NCI-H2227 (cell line): ENCODE data around the gene ETV5.

Source experiments
- DNase-seq: peaks from one replicate; lab custom pipeline; 2025; ENCODE audit not compliant: unreplicated experiment; lab: John Stamatoyannopoulos, UW

The ETV5 gene

DNA sequence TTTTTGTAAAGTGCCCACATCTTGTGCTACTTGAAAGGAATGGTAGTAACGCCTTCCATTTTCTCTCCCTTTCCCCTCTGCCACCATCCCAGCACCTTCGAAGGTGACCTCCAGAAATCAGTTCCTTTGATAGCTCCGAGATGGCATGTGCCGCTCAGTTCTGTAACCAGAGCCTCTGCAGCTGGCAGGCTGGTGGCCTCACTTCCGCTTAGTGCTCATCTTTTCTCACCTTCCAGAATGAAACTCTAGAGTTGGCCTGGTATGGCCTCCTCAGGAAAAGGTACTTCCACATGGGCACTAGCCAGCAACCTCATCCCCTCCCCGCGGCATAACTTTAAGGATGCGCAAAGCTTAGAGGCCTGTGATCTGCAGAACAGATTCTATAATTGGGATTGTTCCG is 38.8 kb downstream of the ETV5 start:
- no peak for DNase-seq

DNA sequence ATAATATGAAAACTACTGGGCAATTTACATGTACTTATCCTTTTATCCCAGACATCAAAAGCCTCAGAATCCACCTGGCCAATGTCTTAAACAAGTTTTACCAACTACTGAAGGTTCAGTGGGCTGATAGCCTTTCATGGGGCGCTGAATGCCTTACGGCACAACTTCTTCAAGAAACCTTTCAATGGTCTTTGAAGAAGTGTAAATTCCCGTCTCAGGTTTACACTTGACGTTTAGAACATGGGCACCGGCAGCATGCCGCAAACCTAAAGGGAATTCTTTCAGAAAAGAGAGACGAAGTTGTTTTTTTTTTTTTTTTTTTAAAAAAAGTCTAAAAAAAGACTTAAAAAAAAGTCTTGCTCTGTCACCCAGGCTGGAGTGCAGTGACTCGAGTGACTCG is 39.7 kb downstream of the ETV5 start:
- no peak for DNase-seq

DNA sequence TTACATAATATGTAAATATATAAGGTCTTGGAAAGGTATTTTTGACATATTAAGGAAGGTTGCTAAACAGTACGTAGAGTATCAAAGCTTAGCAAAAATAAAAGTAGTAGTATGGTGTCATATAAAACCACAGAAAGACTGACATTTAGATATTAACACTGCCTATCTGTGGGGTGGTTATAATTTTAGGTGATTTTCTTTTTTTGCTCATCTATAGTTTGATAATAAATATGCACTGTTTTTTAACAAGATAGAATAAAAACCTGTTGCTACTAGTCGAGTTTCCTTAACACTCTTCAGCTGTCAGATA is 40.7 kb downstream of the ETV5 start:
- DNase-seq = no peak

DNA sequence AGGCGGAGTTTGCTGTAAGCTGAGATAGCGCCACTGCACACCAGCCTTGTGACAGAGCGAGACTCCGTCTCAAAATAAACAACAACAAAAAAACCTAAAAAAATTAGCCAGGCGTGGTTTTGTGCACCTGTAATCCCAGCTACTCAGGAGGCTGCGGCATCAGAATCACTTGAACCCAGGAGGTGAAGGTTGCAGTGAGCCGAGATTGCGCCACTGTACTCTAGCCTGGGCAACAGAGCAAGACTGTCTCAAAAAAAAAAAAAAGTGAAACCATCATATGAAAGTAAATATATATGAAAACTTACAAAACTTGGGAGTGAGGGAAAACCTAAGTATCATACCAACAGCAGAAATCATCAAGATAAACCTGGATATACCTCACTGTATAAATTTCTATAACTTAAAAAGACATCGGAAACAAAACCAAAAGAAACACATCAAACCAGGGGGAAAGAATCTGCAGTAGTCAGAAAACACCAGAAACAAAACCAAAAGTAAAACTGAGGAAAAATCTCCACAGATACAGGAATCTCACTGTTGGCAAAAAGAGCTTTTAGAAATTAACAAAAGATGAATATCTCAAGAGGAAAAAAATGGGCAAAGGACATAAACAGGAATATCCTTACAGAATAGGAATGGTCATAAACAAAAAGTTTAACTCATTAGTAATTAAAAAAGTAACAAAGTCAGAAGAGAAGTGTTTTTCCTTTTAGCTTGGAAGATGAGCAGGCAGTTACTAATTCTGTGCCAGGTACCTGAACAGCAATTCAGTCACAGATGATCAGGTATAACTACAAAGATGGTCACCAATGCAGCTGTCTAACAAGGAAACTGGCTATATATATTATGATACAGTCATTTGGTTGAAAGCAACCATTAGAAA is 41.3 kb downstream of the ETV5 start:
- DNase-seq = no peak

DNA sequence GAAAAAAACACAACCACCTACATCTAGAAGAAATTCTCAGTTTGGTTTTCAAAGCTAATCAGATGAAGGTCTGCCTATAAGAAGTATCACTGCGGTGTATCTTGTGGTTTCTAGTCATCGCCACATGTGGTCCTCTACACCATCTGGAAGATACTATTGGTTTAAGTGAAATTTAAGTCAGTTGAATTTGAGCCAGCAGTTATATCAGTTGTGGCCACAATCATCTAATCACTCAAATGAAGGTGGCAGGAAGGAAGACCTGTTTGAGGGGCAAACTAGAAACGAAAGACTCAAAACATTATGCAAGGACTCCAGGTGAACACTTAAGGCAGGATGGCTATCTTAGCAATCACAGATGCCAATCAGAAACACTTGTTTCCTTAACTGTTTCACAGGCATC is 48.7 kb downstream of the ETV5 start:
- DNase-seq = no peak

DNA sequence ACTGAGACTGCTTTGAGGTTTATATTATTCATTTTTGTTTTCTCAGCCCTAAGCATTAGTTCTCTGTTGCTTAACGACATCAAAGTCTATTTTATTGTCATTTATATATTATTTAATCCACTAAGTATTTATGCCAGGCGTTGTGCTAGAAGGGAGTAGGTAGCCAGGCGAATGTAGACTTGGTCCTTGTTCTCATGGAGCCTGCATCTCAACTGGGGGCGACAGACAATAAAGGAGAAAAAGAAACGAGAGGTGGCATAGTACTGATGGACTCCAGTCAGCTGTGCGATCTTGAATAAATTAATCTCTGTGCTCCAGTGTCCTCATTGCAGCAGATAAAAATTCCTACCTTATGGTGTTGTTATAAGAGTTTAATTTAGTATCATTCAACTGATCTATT is 49.7 kb downstream of the ETV5 start:
- DNase-seq = no peak

DNA sequence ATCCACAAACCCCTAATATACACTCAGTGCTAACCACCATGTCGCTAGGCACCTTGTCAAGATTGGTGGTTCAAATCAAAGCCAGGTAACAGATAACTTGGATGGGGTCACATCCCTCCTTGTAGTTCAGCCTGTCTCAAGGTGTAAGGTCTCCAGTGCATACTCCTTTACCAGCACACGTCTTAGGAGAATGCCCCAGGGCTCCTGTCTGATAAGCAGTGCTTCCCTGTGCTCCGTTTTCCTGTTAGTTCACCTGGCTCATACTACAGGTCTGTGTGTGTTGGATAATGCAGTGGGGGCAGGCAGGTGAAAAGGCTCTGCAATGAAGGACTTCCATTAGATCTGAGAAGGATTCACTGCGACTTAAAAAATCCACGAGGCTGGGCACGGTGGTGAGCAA is 50.7 kb downstream of the ETV5 start:
- DNase-seq = no peak

DNA sequence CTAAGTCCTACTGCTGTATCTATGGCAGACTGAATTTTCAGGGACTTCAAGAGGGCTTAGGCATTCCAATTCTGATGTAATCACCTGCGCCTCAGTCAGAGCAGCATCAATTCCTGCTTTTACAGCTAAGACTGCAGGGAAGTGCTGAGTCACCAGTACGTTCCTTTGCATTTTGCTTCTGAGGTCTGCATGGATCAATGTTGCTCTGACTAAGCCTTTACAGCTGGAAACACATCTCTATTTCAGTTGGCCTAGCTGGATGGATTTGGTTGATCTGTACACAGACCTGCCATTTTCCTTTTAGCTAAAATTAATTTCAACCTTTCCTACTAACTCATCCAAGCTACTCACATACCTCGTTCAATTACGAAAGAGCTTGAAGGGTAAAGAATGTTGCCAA is 51.3 kb downstream of the ETV5 start:
- no peak for DNase-seq

DNA sequence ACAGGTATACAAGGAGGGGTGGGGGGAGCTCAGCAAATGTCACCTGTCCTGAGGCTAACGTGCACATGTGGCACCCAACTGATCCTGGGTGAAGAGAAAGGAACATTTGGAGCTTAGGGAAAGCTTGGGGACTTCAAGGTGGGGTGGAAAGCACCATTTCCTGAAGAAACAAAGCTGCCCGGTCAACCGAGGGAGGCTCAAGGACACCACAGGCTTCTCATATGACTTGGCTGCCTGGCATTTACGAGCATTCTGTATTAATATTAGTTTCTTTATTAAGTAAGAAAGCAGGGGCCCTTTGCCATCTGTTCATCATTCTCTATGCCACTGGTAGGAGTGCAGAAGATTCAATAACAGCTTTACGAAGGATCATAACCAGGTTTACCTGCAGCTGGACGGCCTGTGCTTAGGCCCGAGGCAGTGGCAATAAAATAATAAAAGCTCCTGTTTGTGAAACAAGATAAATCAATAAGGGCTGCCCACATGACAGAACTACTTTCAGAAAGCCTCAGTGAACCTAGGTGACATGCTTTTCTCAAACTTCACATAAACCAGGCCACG is 54.0 kb downstream of the ETV5 start:
- no peak for DNase-seq

DNA sequence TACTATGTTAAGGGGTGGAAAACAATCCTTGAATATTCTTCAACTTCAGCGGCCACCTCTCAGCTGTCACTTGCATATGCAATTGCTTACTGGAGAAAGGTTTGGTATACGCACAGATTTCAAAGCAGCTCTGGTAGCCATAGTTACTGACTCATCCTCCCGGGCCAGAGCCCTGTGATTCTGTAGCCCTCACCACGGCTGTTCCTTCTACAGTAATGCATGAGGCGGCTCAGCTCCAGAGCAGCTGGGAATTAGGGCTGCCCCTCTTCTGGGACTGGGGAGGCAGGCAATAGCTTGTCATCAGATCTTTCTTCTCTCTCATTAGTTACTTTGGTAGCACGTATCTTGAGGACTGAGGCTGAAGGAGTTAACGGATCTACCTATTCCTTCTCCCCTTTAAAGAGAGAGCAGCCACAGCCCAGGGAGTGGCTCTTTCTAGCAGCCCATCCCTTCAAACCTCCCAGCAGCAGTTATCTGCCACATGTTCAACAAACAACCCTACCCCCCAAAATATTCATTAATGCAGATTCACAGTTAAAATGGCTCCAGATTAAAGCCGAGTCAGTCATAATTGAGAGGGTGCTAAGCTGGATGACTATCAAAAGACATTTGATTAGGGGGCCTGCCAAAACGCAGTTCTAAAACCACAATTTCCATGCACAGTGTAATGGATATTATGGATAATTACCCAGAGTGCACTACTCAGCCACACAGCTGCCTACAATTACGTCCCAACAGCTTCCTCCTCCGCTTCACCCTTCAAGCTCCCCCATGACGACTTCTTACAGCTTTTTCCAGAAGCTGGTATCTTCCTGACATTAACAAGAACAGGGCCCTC is 54.7 kb downstream of the ETV5 start:
- DNase-seq = peak; percentile 40

DNA sequence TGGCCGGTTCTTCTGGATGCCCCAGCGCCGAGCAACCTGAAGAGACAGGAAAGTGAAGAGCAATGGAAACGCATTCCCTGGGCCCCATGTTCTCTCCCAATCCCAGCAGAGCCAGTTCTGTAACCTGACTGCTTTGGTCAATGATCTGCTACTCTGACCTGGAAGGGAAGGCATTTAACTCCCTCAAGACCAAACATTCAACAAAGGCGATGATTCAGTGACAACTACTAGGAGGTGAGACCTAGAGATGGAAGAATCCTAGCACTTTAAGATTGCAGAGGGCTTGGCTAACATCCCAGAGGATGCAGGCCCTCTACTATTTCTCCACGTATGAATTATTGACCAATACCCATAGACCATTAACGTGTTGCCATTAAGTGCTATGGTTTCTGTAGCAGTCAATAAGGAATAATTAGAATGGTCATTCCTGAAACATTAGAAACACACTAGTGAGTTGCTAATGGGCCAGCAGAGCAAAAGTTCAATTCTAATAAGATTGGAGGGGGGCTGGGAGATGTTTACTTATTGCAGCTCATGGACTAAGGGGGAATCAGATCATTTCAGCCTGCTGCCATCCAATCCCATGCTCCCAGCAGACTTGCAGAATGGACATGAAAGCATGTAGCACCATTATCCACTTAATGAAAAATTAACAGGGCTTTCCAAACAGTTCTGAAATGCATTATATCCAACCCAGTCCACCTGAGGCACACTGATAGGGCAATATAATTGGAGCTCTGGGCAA is 56.6 kb downstream of the ETV5 start:
- no peak for DNase-seq

DNA sequence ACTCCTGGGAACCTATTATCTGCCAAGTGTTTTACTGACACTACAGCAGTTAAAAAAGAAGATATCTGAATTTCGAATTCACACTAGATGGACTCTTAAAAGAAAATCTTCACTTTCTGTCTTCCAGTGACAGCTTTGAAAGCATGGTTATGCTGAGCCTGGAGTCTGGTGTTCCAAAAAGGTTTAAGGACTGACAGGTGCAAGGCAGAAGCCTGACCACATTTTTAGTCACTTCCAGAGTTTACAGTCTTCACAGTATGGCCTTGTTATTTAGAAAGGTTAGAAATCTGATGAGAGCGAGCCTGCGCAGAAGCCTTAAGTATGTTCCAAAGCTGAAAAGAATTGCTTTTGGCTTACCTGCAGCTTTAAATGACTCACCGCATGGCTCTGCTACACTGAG is 59.9 kb downstream of the ETV5 start:
- no peak for DNase-seq

DNA sequence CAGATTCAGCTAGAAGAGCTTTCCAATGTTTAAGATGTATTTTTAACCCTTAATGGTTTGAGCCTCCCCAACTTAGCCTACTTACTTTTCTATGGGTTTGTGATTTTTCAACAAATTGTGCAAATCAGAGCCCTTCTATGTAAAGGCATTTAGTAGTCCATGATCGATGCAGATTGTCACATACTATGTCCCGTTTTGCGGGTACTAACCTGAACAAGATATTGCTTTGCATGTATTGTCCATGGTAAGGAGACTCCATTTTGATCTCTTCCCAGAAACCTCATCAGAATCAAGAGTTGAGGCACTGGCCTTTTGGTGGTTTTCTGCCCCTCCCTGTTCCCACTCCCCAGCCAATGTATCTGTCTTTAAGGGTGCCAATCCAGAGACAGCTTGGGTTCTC is 60.8 kb downstream of the ETV5 start:
- no peak for DNase-seq

DNA sequence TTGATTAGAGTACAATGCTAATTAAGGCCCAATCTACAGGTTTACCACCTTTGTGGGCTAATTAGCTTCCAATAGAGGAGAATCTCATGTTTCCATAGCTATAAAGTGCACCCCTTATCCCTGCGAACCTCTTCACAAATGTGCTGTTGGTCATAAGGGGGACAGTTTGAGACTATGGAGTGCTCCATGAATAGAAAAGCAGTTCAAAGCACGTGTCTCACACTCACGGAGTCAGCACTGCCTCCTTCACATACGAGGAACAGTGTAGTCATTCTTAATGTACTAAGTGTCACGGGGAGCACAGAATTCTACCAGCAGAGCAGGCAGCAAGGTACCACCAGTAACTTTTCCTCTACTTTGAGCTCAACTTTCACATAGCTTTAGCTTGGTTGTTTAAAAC is 62.1 kb downstream of the ETV5 start:
- DNase-seq = no peak

DNA sequence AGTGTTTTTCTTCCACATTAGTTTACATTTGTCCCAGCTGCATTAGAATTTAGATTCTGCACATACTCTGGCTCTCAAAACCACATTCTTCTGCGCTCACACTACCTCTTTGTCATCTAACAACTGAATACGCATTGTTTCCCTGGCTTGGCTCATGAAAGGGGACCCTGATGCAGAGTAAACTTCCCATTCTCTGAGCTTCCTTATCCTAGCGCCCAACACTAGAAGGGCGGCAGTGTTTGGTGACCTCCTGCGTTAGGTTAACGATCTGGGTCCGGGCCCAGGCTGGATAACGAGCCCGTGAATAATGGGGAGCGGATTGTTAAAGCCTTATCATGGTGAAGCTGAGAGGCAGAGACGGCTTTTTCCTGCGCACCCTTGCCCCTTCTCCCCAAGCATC is 63.9 kb downstream of the ETV5 start:
- DNase-seq = no peak

DNA sequence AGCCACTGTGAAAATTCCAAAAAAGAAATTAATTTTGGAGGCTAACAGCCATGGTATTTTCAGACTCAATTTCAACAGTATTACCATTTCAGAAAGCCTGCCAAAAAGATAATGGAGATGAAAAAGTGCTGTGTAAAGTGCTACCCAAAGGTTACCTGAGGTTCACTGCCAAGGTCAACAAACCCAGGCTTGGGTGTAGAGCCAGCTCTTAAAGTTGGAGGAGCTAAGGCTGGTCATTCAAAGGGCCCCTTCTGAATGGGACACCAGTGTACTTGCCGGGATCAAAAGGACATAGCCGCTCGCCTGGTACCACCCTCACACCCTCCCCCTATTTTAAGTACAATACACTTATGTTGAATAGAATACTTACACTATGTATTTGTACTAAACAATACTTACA is 64.5 kb downstream of the ETV5 start:
- DNase-seq = no peak

DNA sequence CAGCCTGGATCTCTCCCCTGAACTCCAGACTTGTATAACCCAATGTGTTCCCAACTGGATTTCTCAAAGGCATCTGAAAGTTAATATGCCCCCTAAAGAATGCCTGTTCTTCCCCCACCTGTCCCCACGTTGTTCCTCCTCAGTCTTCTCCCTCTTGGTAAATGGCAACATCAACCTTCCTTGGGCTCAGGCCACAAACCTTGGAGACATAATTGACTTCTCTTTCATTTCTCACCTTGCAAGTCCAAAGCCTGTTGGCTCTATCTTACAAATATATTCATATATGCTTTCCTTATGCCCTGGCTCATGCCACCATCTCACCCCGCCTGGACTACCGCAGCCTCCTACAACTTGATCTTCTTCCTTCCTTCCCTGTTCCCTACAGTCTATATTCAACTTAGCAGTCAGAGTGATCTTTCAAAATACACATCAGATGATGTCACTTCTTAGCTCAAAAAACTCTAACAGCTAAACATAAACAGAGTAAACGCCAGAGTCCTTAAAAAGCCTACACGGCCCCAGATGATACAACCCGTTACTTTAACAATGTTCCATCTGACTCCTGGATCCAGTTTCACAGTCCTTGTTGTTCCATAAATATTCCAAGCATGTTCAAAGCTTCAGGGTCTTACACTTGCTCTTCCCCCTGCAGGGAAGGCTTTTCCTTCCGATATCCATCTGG is 66.2 kb downstream of the ETV5 start:
- no peak for DNase-seq

DNA sequence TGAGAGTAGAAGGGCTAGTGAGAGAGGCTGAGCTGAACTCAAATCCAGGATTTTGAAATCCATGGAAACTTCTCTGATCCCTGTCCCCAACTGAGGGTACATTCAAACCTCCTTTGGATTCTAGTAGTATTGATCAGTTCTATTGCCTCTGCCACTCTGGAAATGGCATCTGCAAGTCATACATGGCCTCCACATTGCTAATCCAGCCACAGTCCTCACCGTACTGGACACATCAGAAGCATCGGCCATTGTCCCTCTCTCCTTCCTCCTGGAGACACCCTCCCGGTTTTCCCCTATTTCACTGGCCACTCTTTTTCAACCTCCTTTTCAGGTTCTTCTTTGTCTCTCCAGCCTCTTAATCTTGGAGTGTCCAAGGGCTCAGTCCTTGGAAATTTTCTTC is 66.9 kb downstream of the ETV5 start:
- no peak for DNase-seq

DNA sequence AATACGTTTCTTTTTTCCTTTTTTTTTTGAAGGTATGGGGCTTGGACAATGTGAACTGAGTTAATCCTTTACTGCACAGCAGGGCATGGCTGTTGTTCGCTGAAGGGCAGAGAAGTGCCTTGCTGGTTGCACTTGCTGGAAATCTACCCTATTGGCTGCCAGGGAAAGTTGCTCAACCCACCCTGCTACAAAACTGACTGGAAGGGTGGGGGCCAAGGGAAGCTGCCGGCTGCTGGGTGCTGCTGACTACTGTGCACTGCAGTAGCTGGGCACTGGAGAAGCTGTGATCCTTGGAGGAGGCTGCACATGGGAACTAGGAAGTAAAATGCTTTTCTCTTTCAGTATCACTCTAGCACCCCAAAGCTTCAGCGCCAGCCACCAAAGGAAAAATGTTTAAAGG is 70.5 kb downstream of the ETV5 start:
- no peak for DNase-seq

DNA sequence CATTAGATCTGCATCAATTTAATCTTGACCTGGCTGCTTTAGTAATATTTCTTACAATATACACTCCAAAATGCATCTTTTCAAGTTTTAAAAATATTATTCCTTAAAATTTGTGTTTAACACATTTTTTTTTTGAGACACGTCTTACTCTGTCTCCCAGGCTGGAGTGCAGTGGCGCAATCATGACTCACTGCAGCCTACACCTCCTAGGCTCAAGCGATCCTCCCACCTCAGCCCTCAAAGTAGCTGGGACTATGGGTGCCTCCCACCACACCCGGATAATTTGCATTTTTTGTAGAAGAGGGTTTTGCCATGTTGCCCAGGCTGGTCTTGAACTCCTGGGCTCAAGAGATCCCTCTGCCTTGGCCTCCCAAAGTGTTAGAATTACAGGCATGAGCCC is 73.6 kb downstream of the ETV5 start:
- no peak for DNase-seq

DNA sequence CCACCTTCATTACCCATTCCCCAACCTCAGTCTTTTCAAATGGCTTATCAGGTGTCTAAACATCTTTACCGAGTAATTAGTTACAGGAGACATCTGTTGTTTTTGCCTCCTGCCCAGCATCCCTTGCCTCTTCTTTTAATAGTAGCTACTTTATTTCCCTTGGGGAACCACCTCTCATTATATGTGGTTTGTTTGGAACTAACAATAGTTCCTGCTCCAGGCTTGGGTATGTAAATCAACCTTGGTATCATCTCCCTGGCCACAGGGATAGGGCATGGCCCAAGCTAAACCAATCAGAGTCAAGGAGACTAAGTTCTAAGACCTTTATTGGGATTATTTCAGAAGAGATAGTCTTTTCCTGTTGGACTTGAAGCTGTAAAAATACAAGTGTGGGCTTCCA is 76.6 kb downstream of the ETV5 start:
- DNase-seq = no peak
